KOPT-K1 (cell line): ENCODE measurements around the gene CD14.
A peak's percentile ranks its signal among the peaks of the same experiment; 100 is the strongest.
"Not testable (repeated sequence)": the region's sequence is repeated elsewhere in the genome, so short reads cannot be mapped to it uniquely, and the experiment has no call there.

Experiments
- H3K27ac ChIP-seq: fragments of 200-600 bp; sonication (generic); 2 replicates; pipeline ENCODE4 v1.5.1; 2016; ENCODE audit warnings: antibody characterized with exemption, mild to moderate bottlenecking, low read depth, low read length; ENCODE audit not compliant: poor library complexity, severe bottlenecking
- H3K36me3 ChIP-seq: fragments of 200-600 bp; sonication (generic); 2 replicates; pipeline ENCODE4 v1.5.1; 2017; ENCODE audit warnings: antibody characterized with exemption, mild to moderate bottlenecking, low read length, moderate library complexity; ENCODE audit not compliant: insufficient read depth
- H3K9me3 ChIP-seq: fragments of 200-600 bp; sonication (generic); 2 replicates; pipeline ENCODE4 v1.5.1; 2017; ENCODE audit warnings: antibody characterized with exemption, low read length, mild to moderate bottlenecking; ENCODE audit not compliant: insufficient read depth, poor library complexity, severe bottlenecking

CD14 gene

GRCh38 chr5:140633021-140633471 is at the start of gene CD14:
Gene CD14 (minus strand): TSS chr5:140633175. CDS start chr5:140633071, 104 bp downstream.
- H3K9me3 ChIP-seq, result peaks cover 9% of the 10 kb centered on the region
- H3K27ac ChIP-seq, result no peak within 1 kb of the TSS
- no peaks in the 10 kb centered on the region for H3K36me3 ChIP-seq

GRCh38 chr5:140678993-140679392 is 46.0 kb upstream of the CD14 start:
- no peaks in the 10 kb centered on the region for H3K9me3 ChIP-seq
- H3K36me3 ChIP-seq, result peaks cover 91% of the 10 kb centered on the region

GRCh38 chr5:140677947-140678346 is 45.0 kb upstream of the CD14 start:
- H3K36me3 ChIP-seq, result peaks cover 93% of the 10 kb centered on the region
- H3K27ac ChIP-seq, result no peak overlapping the region
- no peaks in the 10 kb centered on the region for H3K9me3 ChIP-seq

More at GRCh38 chr5:140678993-140679392, 46.0 kb upstream of the CD14 start:
- H3K27ac ChIP-seq, result no peak overlapping the region

GRCh38 chr5:140674629-140675028 is 41.7 kb upstream of the CD14 start:
- H3K36me3 ChIP-seq, result peaks cover 100% of the 10 kb centered on the region
- no peak overlapping the region for H3K27ac ChIP-seq
- no peaks in the 10 kb centered on the region for H3K9me3 ChIP-seq

- no peaks in the 10 kb centered on the region for H3K9me3 ChIP-seq
These were observed 41.2 kb upstream of the CD14 start for GRCh38 chr5:140674211-140674610.

GRCh38 chr5:140673187-140673976 is 40.4 kb upstream of the CD14 start, which contains the start of gene DND1:
Gene DND1 (minus strand): TSS chr5:140673576. CDS start chr5:140673542, 34 bp downstream.
- peaks cover 100% of the 10 kb centered on the region for H3K36me3 ChIP-seq
- no peak within 1 kb of the TSS for H3K27ac ChIP-seq
- H3K9me3 ChIP-seq, result no peaks in the 10 kb centered on the region

More at GRCh38 chr5:140674211-140674610, 41.2 kb upstream of the CD14 start:
- no peak overlapping the region for H3K27ac ChIP-seq
- H3K36me3 ChIP-seq, result peaks cover 100% of the 10 kb centered on the region

- H3K9me3 ChIP-seq, result no peaks in the 10 kb centered on the region
- no peak overlapping the region for H3K27ac ChIP-seq
- H3K36me3 ChIP-seq, result peaks cover 100% of the 10 kb centered on the region
These were observed 39.6 kb upstream of the CD14 start for GRCh38 chr5:140672455-140673186.

GRCh38 chr5:140671472-140672125 is 38.6 kb upstream of the CD14 start:
- H3K36me3 ChIP-seq, result peaks cover 100% of the 10 kb centered on the region
- no peak overlapping the region for H3K27ac ChIP-seq
- H3K9me3 ChIP-seq, result no peaks in the 10 kb centered on the region

GRCh38 chr5:140671035-140671434 is 38.1 kb upstream of the CD14 start:
- H3K36me3 ChIP-seq, result peaks cover 96% of the 10 kb centered on the region
- H3K27ac ChIP-seq, H3K9me3 ChIP-seq: not testable (repeated sequence)

- H3K36me3 ChIP-seq, result peaks cover 71% of the 10 kb centered on the region
- H3K27ac ChIP-seq, result peak within 1 kb of the TSS; percentile 79
- no peaks in the 10 kb centered on the region for H3K9me3 ChIP-seq
These were observed 31.6 kb upstream of the CD14 start, which contains the start of gene WDR55 for GRCh38 chr5:140664359-140665119. Gene WDR55 (plus strand): TSS chr5:140664904. CDS start chr5:140664913, 9 bp downstream.

GRCh38 chr5:140664030-140664358 is 31.0 kb upstream of the CD14 start:
- H3K27ac ChIP-seq, result peak overlapping the region; percentile 79
- peaks cover 71% of the 10 kb centered on the region for H3K36me3 ChIP-seq
- no peaks in the 10 kb centered on the region for H3K9me3 ChIP-seq

GRCh38 chr5:140660371-140660770 is 27.4 kb upstream of the CD14 start:
- H3K27ac ChIP-seq, H3K9me3 ChIP-seq: not testable (repeated sequence)
- peaks cover 81% of the 10 kb centered on the region for H3K36me3 ChIP-seq

GRCh38 chr5:140658870-140659269 is 25.9 kb upstream of the CD14 start:
- Histone ChIP-seq H3K36me3 (peaks cover 96% of the 10 kb centered on the region), H3K9me3 (no peaks in the 10 kb centered on the region), H3K27ac (no peak overlapping the region)

- peak overlapping the region; percentile 79 for H3K27ac ChIP-seq
- H3K9me3 ChIP-seq, result no peaks in the 10 kb centered on the region
- H3K36me3 ChIP-seq, result peaks cover 67% of the 10 kb centered on the region
These were observed 14.1 kb upstream of the CD14 start for GRCh38 chr5:140647042-140647419.
